GM10266 (cell line): Measurements from ENCODE around the gene CERS6.

Experiments
- DNase-seq: peaks from one replicate; pipeline ENCODE4 v3.0.0; 2012; ENCODE audit errors: extremely low spot score
- CTCF ChIP-seq: IDR thresholded peaks from 2 replicates; pipeline ENCODE4 v1.5.1; 2012; ENCODE audit warnings: mild to moderate bottlenecking, low read depth; ENCODE audit not compliant: control insufficient read depth, insufficient read depth; ENCODE audit errors: missing control alignments

The CERS6 gene

GRCh38 chr2:168726375-168726774 lies 270.3 kb downstream of the CERS6 start:
- peak; percentile 21 for DNase-seq
- TF ChIP-seq CTCF: no peak

GRCh38 chr2:168727904-168728470 lies 271.9 kb downstream of the CERS6 start:
- no peak for DNase-seq
- no peak for TF ChIP-seq CTCF

GRCh38 chr2:168729455-168729854 lies 273.4 kb downstream of the CERS6 start:
- TF ChIP-seq CTCF: no peak
- DNase-seq: no peak

GRCh38 chr2:168730344-168730743 lies 274.3 kb downstream of the CERS6 start:
- no peak for DNase-seq
- TF ChIP-seq CTCF: no peak

- no peak for TF ChIP-seq CTCF
- DNase-seq: no peak
Measured at GRCh38 chr2:168731002-168731401, 274.9 kb downstream of the CERS6 start.

- no peak for DNase-seq
Measured at GRCh38 chr2:168731616-168732015, 275.5 kb downstream of the CERS6 start.

More at GRCh38 chr2:168731616-168732015, 275.5 kb downstream of the CERS6 start:
- TF ChIP-seq CTCF: no peak
